Sciatic nerve (tissue), 2 donors: ENCODE data around the gene CUL4A. TPM values are rescaled to one million over a fixed set of nuclear protein-coding genes. Genes with fewer than 3 reads are reported as not detected.
"Not testable (repeated sequence)": the region's sequence is repeated elsewhere in the genome, so short reads cannot be mapped to it uniquely, and the experiment has no call there.

Source experiments
- ATAC-seq: fragments of 200-7000 bp; cut with Tn5 transposase; one replicate; pipeline ENCODE4 v1.9.1; 2020; ENCODE audit warnings: mild to moderate bottlenecking, moderate library complexity
- DNase-seq: peaks from one replicate; pipeline ENCODE4 v3.0.0-alpha.2; 2020; ENCODE audit warnings: low spot score
- intact Hi-C: fragments of 100-400 bp; cut with DNase I; formaldehyde crosslinking; loops from one replicate; pipeline ENCODE4 v1.14.2; 2022
- total RNA-seq: library from RNA; stranded (reverse); fragmentation: NEBNext Ultra II Directional; extraction: Animal tissue kit (Norgen Biotek cat#: 25700); gene quantifications from one replicate; pipeline ENCODE4 v1.2.1, GENCODE V29; 2021
- donor health status: DM: no; HTN: no; CAD: no.
- donor health status: DM: no; HTN: no; CAD: no.

Gene CUL4A
- total RNA-seq, 1 donor from 2014 or later, result 62.3 TPM

GRCh38 chr13:113226873-113227450, 17.5 kb downstream of the CUL4A start:
- no peak for ATAC-seq
- DNase-seq, result no peak
- intact Hi-C loops, result no loop called here

- intact Hi-C loops, result no loop called here
- DNase-seq (no peak), ATAC-seq (no peak)
Measured at GRCh38 chr13:113229161-113229560, 19.7 kb downstream of the CUL4A start.

DNA sequence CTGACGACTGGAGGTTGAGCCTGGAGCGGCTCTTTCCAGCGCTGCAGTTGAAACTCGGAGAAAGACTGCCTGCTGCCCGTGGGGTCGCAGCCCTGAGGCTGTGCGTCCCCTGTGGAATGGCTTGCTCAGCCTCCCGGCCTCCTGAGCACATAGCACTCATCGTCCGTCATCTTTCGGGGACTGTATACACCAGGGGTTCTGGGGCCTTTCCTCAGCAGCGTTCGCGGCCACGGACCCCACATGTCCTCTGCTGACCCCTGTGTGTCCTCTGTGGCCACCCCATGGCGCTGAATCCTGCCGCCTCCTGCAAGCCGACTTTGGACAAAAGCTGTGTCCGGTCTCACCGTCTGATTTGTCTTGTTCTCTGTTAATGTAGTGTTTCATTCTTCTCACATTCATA, 20.4 kb downstream of the CUL4A start:
- ATAC-seq, result no peak
- DNase-seq, result no peak
- intact Hi-C loops, result no loop called here

DNA sequence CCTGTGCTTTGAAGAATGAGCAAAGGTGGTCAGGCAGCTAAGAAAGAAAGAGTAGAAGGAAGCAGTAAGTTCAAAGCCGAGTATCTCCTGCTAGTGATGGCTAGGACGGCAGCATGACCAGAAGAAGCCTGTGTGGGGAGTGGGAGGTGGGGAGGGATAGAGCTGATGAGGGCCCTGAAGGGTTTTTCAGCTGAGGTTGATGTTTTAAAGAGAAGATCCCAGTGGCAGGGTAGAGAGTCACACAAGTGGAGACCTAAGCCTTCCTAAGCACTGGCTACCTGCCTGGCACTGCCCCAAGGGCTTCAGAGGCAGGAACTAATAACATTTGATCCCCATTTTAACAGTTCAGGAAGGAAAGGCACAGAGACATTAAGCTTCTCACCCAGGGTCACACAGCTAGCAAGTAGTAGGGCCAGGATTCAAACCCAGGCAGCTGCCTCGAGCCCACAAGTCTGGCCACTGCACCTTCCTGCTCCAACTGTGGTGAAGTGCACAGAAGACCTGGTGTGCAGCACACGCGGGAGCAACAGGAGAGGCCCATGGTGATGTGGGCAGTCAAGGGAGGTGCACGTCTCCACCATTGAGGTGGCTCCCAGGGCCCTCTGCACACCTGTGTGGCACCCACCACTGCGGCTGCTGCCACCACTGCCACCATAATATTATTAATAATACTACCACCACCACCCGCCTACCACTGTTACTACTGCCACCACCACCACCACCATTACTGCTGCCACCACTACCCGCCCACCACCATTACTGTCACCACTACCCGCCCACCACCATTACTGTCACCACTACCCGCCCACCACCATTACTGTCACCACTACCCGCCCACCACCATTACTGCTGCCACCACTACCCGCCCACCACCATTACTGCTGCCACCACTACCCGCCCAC, 22.1 kb downstream of the CUL4A start:
- no peak for ATAC-seq
- intact Hi-C loops, result no loop called here
- DNase-seq, result no peak

DNA sequence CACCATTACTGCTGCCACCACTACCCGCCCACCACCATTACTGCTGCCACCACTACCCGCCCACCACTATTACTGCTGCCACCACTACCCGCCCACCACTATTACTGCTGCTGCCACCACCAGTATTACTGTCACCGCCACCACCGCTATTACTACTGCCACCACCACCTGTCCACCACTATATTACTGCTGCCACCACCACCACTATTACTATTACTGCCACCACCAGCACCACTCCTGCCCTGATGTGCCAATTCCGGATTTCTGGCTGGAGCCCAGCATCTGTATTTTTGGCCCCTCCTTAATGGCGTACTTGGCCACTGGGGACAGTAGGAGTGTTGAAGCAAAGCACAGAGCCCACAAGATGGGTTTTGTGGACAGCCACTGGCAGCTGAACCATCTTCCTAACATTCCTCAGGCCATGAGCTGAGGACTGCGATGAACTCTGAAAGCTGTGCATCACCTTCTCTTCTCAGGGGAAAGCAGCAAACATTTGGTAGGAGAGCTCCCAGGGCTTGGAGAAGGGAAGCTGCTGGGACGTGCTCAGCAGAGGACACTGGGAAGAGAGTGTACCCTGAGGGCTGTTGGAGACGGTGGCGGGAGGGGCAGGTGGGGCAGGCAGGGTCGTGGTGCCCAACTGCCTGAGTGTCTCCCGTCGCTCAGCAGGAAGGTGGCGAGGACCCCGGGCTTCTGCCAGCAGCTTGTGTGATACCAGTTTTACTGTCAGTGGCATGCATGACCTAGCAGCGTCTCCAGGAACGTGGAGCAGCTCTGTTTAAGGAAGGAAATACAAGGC, 23.0 kb downstream of the CUL4A start:
- ATAC-seq (no peak), DNase-seq (no peak)
- intact Hi-C loops, result no loop called here

DNA sequence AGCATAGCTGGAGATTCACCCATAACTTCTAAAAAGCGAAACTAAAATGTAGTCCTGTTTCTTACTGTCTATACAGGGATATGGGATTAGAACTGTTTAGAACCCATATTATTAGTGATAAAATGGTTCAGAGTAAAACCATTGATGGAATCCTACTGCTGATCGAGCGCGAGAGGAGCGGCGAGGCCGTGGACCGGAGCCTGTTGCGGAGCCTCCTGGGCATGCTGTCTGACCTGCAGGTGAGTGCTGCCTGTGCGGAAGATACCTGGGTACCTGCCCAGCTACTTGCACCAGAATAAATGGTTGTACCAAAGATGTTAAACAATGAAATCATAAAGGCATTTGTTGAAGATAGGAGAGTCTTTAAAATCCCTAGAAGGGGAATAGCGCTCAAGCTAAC, 23.7 kb downstream of the CUL4A start:
- no peak for ATAC-seq
- DNase-seq, result no peak
- intact Hi-C loops, result no loop called here

DNA sequence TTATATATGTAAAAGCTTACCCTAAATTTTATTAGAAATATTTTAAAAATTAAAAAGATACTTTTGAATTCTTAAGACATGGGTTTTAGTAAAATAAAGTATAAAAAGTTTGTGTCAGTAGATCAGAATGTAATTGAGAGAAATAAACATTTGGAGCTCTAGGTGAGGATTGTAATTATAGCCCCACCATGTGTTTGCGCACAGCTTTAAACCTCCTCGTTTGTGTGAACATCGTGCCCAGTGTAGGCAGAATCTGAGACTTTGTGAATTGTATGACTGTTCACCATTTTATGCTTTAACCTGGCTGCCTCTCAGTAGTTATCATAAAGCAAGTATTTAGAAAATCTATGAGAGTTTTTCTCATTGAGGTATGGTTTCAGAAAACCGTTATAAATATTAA, 29.1 kb downstream of the CUL4A start:
- ATAC-seq, result no peak
- intact Hi-C loops, result no loop called here
- no peak for DNase-seq

- intact Hi-C loops, result no loop called here
- no peak for DNase-seq
- no peak for ATAC-seq
Measured at GRCh38 chr13:113239357-113239756, 29.9 kb downstream of the CUL4A start.

- DNase-seq (no peak), ATAC-seq (no peak)
- intact Hi-C loops, result no loop called here
Measured at GRCh38 chr13:113239986-113240385, 30.6 kb downstream of the CUL4A start.

GRCh38 chr13:113241623-113242022, 32.2 kb downstream of the CUL4A start:
- DNase-seq, intact Hi-C loops, ATAC-seq: not testable (repeated sequence)

DNA sequence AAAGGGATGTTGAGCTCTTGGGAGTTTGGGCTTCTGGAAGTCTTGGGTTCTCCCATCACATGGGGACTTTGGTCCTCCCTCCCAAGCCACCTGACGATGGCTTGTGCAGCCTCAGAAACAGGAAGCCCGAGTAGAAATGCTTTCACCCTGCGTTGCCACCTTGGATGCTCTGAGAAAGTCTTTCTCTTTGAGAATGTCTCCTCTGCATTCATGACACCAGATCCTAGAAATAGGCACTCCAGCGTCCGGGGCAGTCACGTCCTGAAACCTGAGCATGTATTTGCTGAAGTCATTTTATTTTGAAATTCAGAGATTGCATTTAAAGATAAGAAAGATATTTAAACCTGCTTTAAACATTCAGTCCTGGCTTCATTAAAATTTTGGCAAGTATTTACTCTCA, 34.4 kb downstream of the CUL4A start:
- intact Hi-C loops, result no loop called here
- DNase-seq (no peak), ATAC-seq (no peak)

DNA sequence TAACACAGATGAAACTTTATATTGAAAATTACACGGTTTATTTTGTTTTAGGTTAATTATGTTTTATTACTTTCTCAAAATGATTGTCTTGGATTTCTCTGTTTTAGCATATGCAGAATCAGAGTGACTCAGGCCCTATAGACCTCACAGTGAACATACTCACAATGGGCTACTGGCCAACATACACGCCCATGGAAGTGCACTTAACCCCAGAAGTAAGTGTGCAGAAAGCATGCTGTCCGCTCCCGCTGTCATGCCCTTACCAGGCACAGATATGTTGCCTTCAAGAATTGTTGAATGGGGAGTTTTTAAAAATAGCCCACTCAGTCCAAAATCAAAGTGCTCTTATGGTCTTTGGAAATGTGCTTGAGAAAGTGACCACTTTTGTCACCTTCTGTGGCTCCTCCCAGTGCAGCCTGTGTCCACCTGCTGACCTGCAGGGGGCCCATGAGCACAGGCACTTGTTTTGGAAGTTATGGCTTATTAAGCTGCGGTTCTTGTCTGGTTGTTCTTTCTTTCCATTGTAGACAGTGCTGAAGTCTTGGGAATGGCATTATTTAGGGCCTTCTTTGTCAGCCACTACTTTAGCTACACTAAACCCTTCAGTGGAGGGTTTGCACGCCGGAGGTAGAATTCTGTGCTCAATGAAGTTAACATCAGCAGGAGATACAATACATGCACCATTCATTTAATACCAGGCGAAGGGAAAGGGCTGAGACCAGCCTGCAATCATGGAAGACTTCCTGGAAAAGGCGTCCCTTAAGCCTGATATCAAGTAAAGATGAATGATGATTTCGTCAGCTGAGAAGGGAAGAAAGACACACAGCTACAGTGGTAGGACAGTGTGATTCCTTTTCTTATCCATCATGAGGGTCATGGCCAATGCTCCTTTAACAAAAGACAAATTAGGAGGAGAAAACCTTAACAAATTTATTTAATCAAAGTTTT, 36.7 kb downstream of the CUL4A start:
- ATAC-seq (no peak), DNase-seq (no peak)
- intact Hi-C loops, result no loop called here

- DNase-seq (no peak), ATAC-seq (no peak)
- intact Hi-C loops, result no loop called here
Measured at GRCh38 chr13:113252516-113253095, 43.2 kb downstream of the CUL4A start.

DNA sequence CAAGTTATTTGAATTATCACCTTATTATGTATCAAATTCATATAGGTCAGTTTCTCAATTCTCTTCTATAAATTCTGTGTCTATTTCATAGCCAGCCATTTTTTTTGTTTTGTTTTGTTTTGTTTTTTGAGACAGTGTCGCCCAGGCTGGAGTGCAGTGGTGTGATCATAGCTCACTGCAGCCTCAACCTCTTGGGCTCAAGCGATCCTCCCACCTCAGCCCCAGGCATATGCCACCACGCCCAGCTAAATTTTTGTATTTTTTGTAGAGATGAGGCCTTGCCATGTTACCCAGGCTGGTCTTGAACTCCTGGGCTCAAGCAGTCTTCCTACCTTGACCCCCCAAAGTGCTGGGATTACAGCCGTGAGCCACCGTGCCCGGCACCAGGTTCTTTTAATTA, 48.5 kb downstream of the CUL4A start:
- intact Hi-C loops, ATAC-seq: not testable (repeated sequence)

DNA sequence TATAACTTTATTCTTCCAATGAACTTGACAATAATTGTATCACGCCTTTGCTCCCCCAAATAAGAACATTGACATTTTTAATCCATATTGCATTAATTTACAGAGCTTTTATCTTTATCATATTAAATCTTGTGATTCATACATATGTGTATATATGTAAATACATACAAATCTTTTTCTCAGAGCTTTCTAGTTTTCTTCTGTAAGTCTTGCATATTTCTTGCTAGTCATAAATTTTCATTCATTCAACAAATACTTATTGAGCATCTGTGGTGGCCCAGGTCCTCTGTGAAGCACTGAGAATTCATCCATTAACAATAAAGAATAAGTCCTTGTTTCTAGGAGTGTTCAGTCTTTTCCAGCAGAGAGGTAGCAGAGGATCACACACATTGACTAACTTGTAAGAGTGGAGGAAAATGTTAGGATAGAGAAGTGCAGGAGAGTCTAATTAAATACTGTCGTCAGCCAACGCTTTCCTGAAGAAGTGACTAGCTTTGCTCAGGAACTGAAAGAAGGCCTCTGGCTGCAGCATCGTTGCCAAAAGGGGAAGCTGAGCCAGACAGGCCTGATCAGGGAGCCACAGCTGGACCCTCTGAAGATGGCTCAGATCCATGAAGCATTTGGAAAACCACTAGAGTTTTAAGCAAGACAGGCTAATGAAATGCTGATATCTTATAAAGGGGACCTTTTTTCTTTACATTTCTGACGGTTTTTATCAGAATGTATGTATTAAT, 49.1 kb downstream of the CUL4A start:
- DNase-seq (no peak), ATAC-seq (no peak)
- intact Hi-C loops, result no loop called here

More for the DNA sequence above, 48.5 kb downstream of the CUL4A start:
- DNase-seq, result not testable (repeated sequence)

DNA sequence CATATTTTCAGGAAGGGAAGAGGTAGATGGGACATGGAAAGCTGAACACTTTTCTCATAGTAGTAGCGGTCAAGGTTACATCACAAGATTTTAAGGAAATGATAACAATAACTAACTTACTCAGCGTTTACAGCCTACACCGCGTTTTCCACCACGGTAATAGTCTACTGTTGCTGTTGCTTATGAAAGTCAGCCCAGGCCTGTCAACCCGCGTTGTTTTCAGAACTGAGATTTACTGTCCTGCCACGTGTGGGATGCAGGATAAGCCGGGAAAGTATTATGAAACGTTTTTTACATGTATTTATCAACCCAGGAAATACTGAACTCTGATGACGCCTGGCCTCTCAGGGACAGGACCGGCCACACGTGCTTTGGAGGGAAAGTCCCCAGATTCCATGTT, 51.6 kb downstream of the CUL4A start:
- DNase-seq, result no peak
- no peak for ATAC-seq
- intact Hi-C loops, result no loop called here

- ATAC-seq, intact Hi-C loops, DNase-seq: not testable (repeated sequence)
Measured at GRCh38 chr13:113263016-113263415, 53.6 kb downstream of the CUL4A start.
